Fibroblast of lung (primary cell): ENCODE results near the gene SNTN. TPM values are rescaled to one million over a fixed set of nuclear protein-coding genes. Genes with fewer than 3 reads are reported as not detected.

Experiments used
- DNase-seq, 2 donors: peaks; one replicate each; pipeline versions ENCODE4 v3.0.0 to v3.0.0-alpha.2; 2010; ENCODE audit warnings: low read depth in 2 of 2
- H2AFZ ChIP-seq: 2 replicates; pipeline ENCODE4 v1.5.1; 2012; ENCODE audit warnings: low read length, control low read depth, inconsistent platforms
- H3K27ac ChIP-seq: 2 replicates; pipeline ENCODE4 v1.5.1; 2011; ENCODE audit warnings: low read length, control low read depth; ENCODE audit not compliant: insufficient read depth
- H3K27me3 ChIP-seq: 2 replicates; pipeline ENCODE4 v1.5.1; 2011; ENCODE audit warnings: mild to moderate bottlenecking, low read length; ENCODE audit not compliant: control insufficient read depth, insufficient read depth
- H3K36me3 ChIP-seq: 2 replicates; pipeline ENCODE4 v1.5.1; 2011; ENCODE audit warnings: low read length; ENCODE audit not compliant: control insufficient read depth, insufficient read depth
- H3K4me1 ChIP-seq: 2 replicates; pipeline ENCODE4 v1.5.1; 2011; ENCODE audit warnings: low read length; ENCODE audit not compliant: control insufficient read depth, insufficient read depth; ENCODE audit errors: extremely low read depth
- H3K4me2 ChIP-seq: 2 replicates; pipeline ENCODE4 v1.5.1; 2011; ENCODE audit warnings: low read length, control low read depth; ENCODE audit not compliant: insufficient read depth; ENCODE audit errors: extremely low read depth
- H3K4me3 ChIP-seq, 4 experiments: fragments of 200-600 bp in 1 of 4; sonication (generic) in 1 of 4; replicated peaks in 1 of 4; 2 replicates each; pipeline ENCODE4 v1.5.1; 2011 to 2016; ENCODE audit warnings: low read length in 4 of 4, low read depth in 3 of 4, mild to moderate bottlenecking in 3 of 4, control low read depth in 2 of 4, inconsistent platforms in 1 of 4, mixed read lengths in 1 of 4; ENCODE audit not compliant: insufficient read depth in 1 of 4; ENCODE audit errors: control extremely low read depth in 1 of 4
- H3K79me2 ChIP-seq: 2 replicates; pipeline ENCODE4 v1.5.1; 2012; ENCODE audit warnings: mild to moderate bottlenecking, low read length, inconsistent platforms; ENCODE audit not compliant: control insufficient read depth, insufficient read depth
- H3K9ac ChIP-seq: 2 replicates; pipeline ENCODE4 v1.5.1; 2011; ENCODE audit warnings: mild to moderate bottlenecking, low read length, control low read depth; ENCODE audit not compliant: insufficient read depth
- H3K9me3 ChIP-seq: 2 replicates; pipeline ENCODE4 v1.5.1; 2012; ENCODE audit warnings: low read depth, low read length; ENCODE audit not compliant: control insufficient read depth, insufficient read depth
- H4K20me1 ChIP-seq: 2 replicates; pipeline ENCODE4 v1.5.1; 2011; ENCODE audit warnings: low read length; ENCODE audit not compliant: control insufficient read depth, insufficient read depth; ENCODE audit errors: extremely low read depth
- CTCF ChIP-seq, 2 donors: IDR thresholded peaks in 1 of 2; conservative IDR thresholded peaks in 1 of 2; 1 replicate in 1 of 2; 2 replicates in 1 of 2; pipeline ENCODE4 v1.5.1; 2011 to 2012; ENCODE audit warnings: low read length in 2 of 2, control low read depth in 1 of 2, inconsistent platforms in 1 of 2, low read depth in 1 of 2, mild to moderate bottlenecking in 1 of 2
- EZH2 ChIP-seq: IDR thresholded peaks from 2 replicates; pipeline ENCODE4 v1.5.1; 2012; ENCODE audit warnings: low read length, control low read depth, mild to moderate bottlenecking; ENCODE audit errors: missing control alignments
- polyA plus RNA-seq, 2 donors: library from polyadenylated mRNA; depleted of rRNA in 1 of 2; stranded (reverse) in 1 of 2; unstranded in 1 of 2; fragments of >200 nt; gene quantifications; 2 replicates each; pipeline ENCODE4 v1.2.1, GENCODE V29; 2011 to 2012; ENCODE audit warnings: missing spikeins in 1 of 2
- total RNA-seq: library from RNA; depleted of rRNA; stranded (reverse); fragments of >200 nt; gene quantifications from 2 replicates; pipeline ENCODE4 v1.2.1, GENCODE V29; 2014

The SNTN gene
- total and polyA plus RNA-seq, 2 donors (not counting 1 experiment from before 2014, with no cell fraction given): not detected

GRCh38 chr3:63687278-63688225 lies 35.1 kb downstream of the SNTN start:
- Histone ChIP-seq H3K36me3 (no peaks in the 10 kb centered on the region), H4K20me1 (no peaks in the 10 kb centered on the region), H3K4me1 (no peaks in the 10 kb centered on the region), H3K79me2 (no peaks in the 10 kb centered on the region), H3K9ac (no peak overlapping the region), H3K27ac (no peak overlapping the region), H2AFZ (no peak overlapping the region), H3K4me3 (no peak overlapping the region), H3K9me3 (no peaks in the 10 kb centered on the region), H3K4me2 (no peak overlapping the region), H3K27me3 (no peaks in the 10 kb centered on the region)
- peak in 1 of 2 donors; percentile 19 for DNase-seq
- TF ChIP-seq EZH2 (no peak), CTCF (conservative IDR thresholded peaks at IDR 0.05 in 1 of 2, IDR thresholded peaks at IDR 0.05 in 1 of 2; ENCODE audit: low read depth in 1 of 2, low read length in 2 of 2) (no peak)

GRCh38 chr3:63689285-63689684 lies 36.8 kb downstream of the SNTN start:
- H3K79me2 ChIP-seq: no peaks in the 10 kb centered on the region
- no peak overlapping the region for H3K4me2 ChIP-seq
- H3K9ac ChIP-seq: no peak overlapping the region
- no peaks in the 10 kb centered on the region for H3K9me3 ChIP-seq
- no peaks in the 10 kb centered on the region for H4K20me1 ChIP-seq
- H3K4me1 ChIP-seq: no peaks in the 10 kb centered on the region
- DNase-seq: no peak
- TF ChIP-seq CTCF (conservative IDR thresholded peaks at IDR 0.05 in 1 of 2, IDR thresholded peaks at IDR 0.05 in 1 of 2; ENCODE audit: low read depth in 1 of 2, low read length in 2 of 2) (no peak), EZH2 (no peak)
- H3K27me3 ChIP-seq: no peaks in the 10 kb centered on the region
- no peaks in the 10 kb centered on the region for H3K36me3 ChIP-seq
- H2AFZ ChIP-seq: no peak overlapping the region
- no peak overlapping the region for H3K4me3 ChIP-seq
- no peak overlapping the region for H3K27ac ChIP-seq

- no peaks in the 10 kb centered on the region for H3K27me3 ChIP-seq
- no peaks in the 10 kb centered on the region for H3K36me3 ChIP-seq
- H3K27ac ChIP-seq: no peak overlapping the region
- H3K4me2 ChIP-seq: no peak overlapping the region
- H3K79me2 ChIP-seq: no peaks in the 10 kb centered on the region
- H3K9me3 ChIP-seq: no peaks in the 10 kb centered on the region
- no peak overlapping the region for H3K9ac ChIP-seq
- H4K20me1 ChIP-seq: no peaks in the 10 kb centered on the region
- DNase-seq: no peak
- H2AFZ ChIP-seq: no peak overlapping the region
- no peaks in the 10 kb centered on the region for H3K4me1 ChIP-seq
- H3K4me3 ChIP-seq: no peak overlapping the region
- TF ChIP-seq CTCF (conservative IDR thresholded peaks at IDR 0.05 in 1 of 2, IDR thresholded peaks at IDR 0.05 in 1 of 2; ENCODE audit: low read depth in 1 of 2, low read length in 2 of 2) (no peak), EZH2 (no peak)
Observed at GRCh38 chr3:63693351-63693750, 40.9 kb downstream of the SNTN start.
